HG02759 (cell line): ENCODE data around the gene GNAI1.

Experiments used
- ATAC-seq: cut with Tn5 transposase; IDR thresholded peaks from one replicate; pipeline ENCODE4 v1.9.1; 2021; ENCODE audit warnings: mild to moderate bottlenecking, moderate library complexity; ENCODE audit not compliant: unreplicated experiment

GNAI1 gene

GRCh38 chr7:80244206-80244916 is 109.7 kb downstream of the GNAI1 start:
- no peak for ATAC-seq

- no peak for ATAC-seq
These were observed 112.5 kb downstream of the GNAI1 start for GRCh38 chr7:80247144-80247543.

- no peak for ATAC-seq
These were observed 113.3 kb downstream of the GNAI1 start for GRCh38 chr7:80247891-80248290.

GRCh38 chr7:80249184-80249583 is 114.6 kb downstream of the GNAI1 start:
- no peak for ATAC-seq

- ATAC-seq: no peak
These were observed 115.1 kb downstream of the GNAI1 start for GRCh38 chr7:80249619-80250295.

- no peak for ATAC-seq
These were observed 118.6 kb downstream of the GNAI1 start for GRCh38 chr7:80253237-80253636.

GRCh38 chr7:80253653-80254052 is 119.0 kb downstream of the GNAI1 start:
- no peak for ATAC-seq

GRCh38 chr7:80255656-80256055 is 121.0 kb downstream of the GNAI1 start:
- ATAC-seq: no peak

GRCh38 chr7:80257756-80258155 is 123.1 kb downstream of the GNAI1 start:
- no peak for ATAC-seq

- no peak for ATAC-seq
These were observed 126.0 kb downstream of the GNAI1 start for GRCh38 chr7:80260606-80261005.

- no peak for ATAC-seq
These were observed 128.7 kb downstream of the GNAI1 start for GRCh38 chr7:80263333-80263732.

- ATAC-seq: no peak
These were observed 129.2 kb downstream of the GNAI1 start for GRCh38 chr7:80263821-80264220.

GRCh38 chr7:80264769-80265495 is 130.3 kb downstream of the GNAI1 start:
- ATAC-seq: no peak

GRCh38 chr7:80272560-80273239 is 138.1 kb downstream of the GNAI1 start:
- no peak for ATAC-seq

GRCh38 chr7:80273327-80273726 is 138.7 kb downstream of the GNAI1 start:
- no peak for ATAC-seq

- no peak for ATAC-seq
These were observed 140.6 kb downstream of the GNAI1 start for GRCh38 chr7:80275192-80275605.
